ENCODE data around the gene SOBP. TPM values are rescaled to one million over a fixed set of nuclear protein-coding genes. Genes with fewer than 3 reads are reported as not detected.
"Not testable (repeated sequence)": the region's sequence is repeated elsewhere in the genome, so short reads cannot be mapped to it uniquely, and the experiment has no call there.

SOBP gene
- total and polyA plus RNA-seq, 10 donors = 0.87 to 7.8 (median 4.9) TPM

DNA sequence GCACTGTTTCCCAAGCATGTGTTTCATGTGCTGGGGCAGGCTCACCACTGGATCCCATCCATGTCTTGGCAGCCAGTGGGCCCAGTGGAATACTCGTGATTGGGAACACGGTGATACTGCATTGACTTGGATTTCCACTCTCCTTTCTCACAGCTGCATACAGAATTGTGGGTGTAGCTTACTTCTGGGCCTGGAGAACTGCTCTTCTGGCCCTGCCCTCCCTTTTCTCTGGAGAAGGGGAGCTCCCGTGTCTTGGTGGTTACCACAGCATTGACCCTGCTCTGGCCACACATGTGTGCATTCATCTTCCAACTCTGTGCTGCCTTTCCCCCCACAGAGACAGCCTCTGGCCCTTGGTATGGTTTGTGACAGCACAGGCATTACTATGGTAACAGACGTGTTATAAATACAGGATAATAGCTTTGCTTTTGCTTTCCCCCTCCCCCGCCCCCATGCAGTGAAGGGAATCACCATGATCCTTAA lies 21.6 kb downstream of the SOBP start:
- Histone ChIP-seq H3K27ac (no peak overlapping the region), H3K27me3 (replicated peaks in 1 of 7) (no peaks in the 10 kb centered on the region), H3K4me1 (no peaks in the 10 kb centered on the region), H3K4me3 (no peak overlapping the region), H3K36me3 (no peaks in the 10 kb centered on the region), H3K9me3 (peaks cover 0 to 22% (median 16%) of the 10 kb centered on the region in 8 donors)
- intact Hi-C loops (cut with DNase I; ENCODE audit: low total_unique reads) = no loop called here
- 71 to 87% (median 72%) methylated on average over 5 of the region's 5 CpGs for WGBS, 5 donors
- no peak for DNase-seq
- TF ChIP-seq POLR2AphosphoS5 (IDR thresholded peaks at IDR 0.05) (no peak), POLR2A (IDR thresholded peaks at IDR 0.05) (no peak)
- TF ChIP-seq, protein P1, sequence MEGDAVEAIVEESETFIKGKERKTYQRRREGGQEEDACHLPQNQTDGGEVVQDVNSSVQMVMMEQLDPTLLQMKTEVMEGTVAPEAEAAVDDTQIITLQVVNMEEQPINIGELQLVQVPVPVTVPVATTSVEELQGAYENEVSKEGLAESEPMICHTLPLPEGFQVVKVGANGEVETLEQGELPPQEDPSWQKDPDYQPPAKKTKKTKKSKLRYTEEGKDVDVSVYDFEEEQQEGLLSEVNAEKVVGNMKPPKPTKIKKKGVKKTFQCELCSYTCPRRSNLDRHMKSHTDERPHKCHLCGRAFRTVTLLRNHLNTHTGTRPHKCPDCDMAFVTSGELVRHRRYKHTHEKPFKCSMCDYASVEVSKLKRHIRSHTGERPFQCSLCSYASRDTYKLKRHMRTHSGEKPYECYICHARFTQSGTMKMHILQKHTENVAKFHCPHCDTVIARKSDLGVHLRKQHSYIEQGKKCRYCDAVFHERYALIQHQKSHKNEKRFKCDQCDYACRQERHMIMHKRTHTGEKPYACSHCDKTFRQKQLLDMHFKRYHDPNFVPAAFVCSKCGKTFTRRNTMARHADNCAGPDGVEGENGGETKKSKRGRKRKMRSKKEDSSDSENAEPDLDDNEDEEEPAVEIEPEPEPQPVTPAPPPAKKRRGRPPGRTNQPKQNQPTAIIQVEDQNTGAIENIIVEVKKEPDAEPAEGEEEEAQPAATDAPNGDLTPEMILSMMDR (IDR thresholded peaks at IDR 0.05 in 8 of 11, conservative IDR thresholded peaks at IDR 0.05 in 3 of 11) = no peak

DNA sequence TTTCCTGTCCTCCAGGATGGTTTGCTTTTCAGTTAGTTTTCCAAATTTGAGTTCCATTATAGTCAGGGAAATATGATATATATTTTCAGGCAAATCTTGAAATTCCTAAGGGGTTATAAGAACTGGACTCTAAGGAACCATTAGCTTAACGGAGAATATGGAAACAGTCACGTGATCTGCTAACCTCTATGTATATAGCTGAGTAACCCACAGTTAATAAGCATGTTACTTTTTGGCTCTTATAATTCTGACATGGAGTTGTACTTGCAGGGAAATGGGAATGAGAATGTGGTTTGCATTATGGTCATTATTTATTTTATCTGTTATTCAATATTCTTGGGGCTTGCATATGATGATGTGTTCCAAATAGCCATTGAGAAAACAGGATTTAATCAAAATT lies 23.3 kb downstream of the SOBP start:
- H3K27ac ChIP-seq = no peak overlapping the region
- H3K4me3 ChIP-seq = no peak overlapping the region
- no peaks in the 10 kb centered on the region for H3K27me3 ChIP-seq (replicated peaks in 1 of 7)
- H3K36me3 ChIP-seq = no peaks in the 10 kb centered on the region
- peaks cover 0 to 34% (median 27%) of the 10 kb centered on the region in 8 donors for H3K9me3 ChIP-seq
- TF ChIP-seq POLR2A (IDR thresholded peaks at IDR 0.05) = no peak
- TF ChIP-seq POLR2AphosphoS5 (IDR thresholded peaks at IDR 0.05) = no peak
- TF ChIP-seq, protein P1 (IDR thresholded peaks at IDR 0.05 in 8 of 11, conservative IDR thresholded peaks at IDR 0.05 in 3 of 11) = no peak
- DNase-seq = no peak
- 78 to 91% (median 89%) methylated on average over 2 of the region's 2 CpGs for WGBS, 5 donors
- intact Hi-C loops (cut with DNase I; ENCODE audit: low total_unique reads) = no loop called here
- H3K4me1 ChIP-seq = no peaks in the 10 kb centered on the region

DNA sequence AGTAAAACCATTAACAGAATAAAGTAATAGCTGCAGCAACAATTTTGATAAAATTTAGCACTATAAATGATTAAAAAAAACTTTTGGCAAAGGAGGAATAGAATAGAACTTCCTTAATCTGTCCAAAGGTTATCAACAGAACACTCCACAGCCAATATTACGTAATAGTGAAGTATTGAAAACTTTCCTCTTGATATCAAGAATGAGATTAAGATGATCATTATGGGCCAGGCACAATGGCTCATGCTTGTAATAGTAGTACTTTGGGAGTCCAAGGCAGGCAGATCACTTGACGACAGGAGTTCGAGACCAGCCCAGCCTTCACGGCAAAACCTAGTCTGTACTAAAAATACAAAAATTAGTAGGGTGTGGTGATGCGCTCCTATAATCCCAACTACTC lies 26.0 kb downstream of the SOBP start:
- TF ChIP-seq POLR2A (IDR thresholded peaks at IDR 0.05) (no peak), POLR2AphosphoS5 (IDR thresholded peaks at IDR 0.05) (no peak)
- TF ChIP-seq, protein P1 (IDR thresholded peaks at IDR 0.05 in 8 of 11, conservative IDR thresholded peaks at IDR 0.05 in 3 of 11) = no peak
- 93 to 98% (median 97%) methylated on average over 5 of the region's 5 CpGs for whole genome bisulfite sequencing, 5 donors
- no peak overlapping the region for H3K27ac ChIP-seq
- no peak overlapping the region for H3K4me3 ChIP-seq
- no peaks in the 10 kb centered on the region for H3K27me3 ChIP-seq (replicated peaks in 1 of 7)
- H3K36me3 ChIP-seq = no peaks in the 10 kb centered on the region
- peaks cover 0 to 34% (median 27%) of the 10 kb centered on the region in 8 donors for H3K9me3 ChIP-seq
- no peaks in the 10 kb centered on the region for H3K4me1 ChIP-seq
- intact Hi-C loops (cut with DNase I; ENCODE audit: low total_unique reads) = no loop called here
- DNase-seq = no peak

DNA sequence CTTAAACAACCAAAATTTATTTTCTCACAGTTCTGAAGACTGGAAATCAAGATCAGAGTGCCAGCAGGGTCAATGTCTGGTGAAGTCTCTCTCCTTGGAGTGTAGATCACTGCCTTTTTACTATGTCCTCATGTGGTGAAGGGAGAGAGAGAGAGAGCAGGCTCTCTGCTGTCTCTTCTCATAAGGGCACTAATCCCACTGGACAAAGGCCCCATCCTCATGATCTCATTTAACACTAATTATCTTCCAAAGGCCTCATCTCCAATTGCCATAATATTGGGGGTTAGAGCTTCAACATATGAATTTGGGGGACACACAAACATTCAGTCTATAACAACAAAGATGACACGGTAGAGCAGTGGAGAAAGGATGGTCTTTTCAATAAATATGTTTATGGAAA lies 27.4 kb downstream of the SOBP start:
- no peak for DNase-seq
- Histone ChIP-seq H3K9me3 (peaks cover 0 to 34% (median 27%) of the 10 kb centered on the region in 8 donors), H3K4me3 (no peak overlapping the region), H3K4me1 (no peaks in the 10 kb centered on the region), H3K36me3 (no peaks in the 10 kb centered on the region), H3K27me3 (replicated peaks in 1 of 7) (no peaks in the 10 kb centered on the region), H3K27ac (no peak overlapping the region)
- WGBS, 5 donors = 83 to 100% (median 98%) methylated on average over 1 of the region's 1 CpG
- no peak for TF ChIP-seq POLR2A (IDR thresholded peaks at IDR 0.05)
- TF ChIP-seq POLR2AphosphoS5 (IDR thresholded peaks at IDR 0.05) = no peak
- TF ChIP-seq, protein P1 (IDR thresholded peaks at IDR 0.05 in 8 of 11, conservative IDR thresholded peaks at IDR 0.05 in 3 of 11) = no peak
- intact Hi-C loops (cut with DNase I; ENCODE audit: low total_unique reads) = no loop called here

DNA sequence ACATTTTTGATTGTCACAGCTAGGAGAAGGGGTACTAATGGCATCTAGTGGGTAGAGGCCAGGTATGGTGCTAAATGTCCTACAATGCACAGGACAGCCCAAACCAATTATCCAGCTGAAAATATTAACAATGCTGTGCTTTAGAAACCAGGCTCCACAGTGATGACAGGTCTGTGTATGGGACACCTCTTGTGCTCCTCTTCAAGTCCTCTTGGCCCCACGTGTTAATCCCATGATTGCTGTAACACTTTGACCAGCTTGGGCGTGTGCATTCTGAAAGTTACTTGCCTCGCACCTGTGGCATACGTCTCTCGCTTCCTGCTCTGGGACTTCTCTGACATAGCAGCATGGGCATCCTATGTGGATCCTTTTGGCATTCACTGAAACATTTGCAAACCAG lies 29.3 kb downstream of the SOBP start:
- H3K36me3 ChIP-seq; H3K27ac ChIP-seq; H3K4me3 ChIP-seq; DNase-seq; intact Hi-C loops (cut with DNase I; ENCODE audit: low total_unique reads); H3K27me3 ChIP-seq (replicated peaks in 1 of 7); H3K4me1 ChIP-seq: not testable (repeated sequence)
- H3K9me3 ChIP-seq = peaks cover 0 to 34% (median 27%) of the 10 kb centered on the region in 8 donors
- 87 to 96% (median 90%) methylated on average over 5 of the region's 5 CpGs for WGBS, 5 donors

DNA sequence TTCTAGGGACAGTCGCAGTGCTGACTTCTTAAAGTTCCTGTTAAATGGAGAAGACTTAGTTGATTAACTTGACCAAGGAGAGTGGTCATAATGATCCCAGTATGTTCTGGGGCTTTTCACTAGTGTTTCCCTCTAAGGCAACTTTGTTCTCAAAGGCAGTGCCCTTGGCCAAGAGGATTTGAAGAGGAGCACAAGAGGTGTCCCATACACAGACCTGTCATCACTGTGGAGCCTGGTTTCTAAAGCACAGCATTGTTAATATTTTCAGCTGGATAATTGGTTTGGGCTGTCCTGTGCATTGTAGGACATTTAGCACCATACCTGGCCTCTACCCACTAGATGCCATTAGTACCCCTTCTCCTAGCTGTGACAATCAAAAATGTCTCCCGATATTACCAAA lies 30.8 kb downstream of the SOBP start:
- 0 to 57% (median 0%) methylated on average over 1 of the region's 2 CpGs for WGBS, 5 donors
- H3K27ac ChIP-seq; DNase-seq; H3K4me1 ChIP-seq; H3K36me3 ChIP-seq; H3K4me3 ChIP-seq; intact Hi-C loops (cut with DNase I; ENCODE audit: low total_unique reads); H3K27me3 ChIP-seq (replicated peaks in 1 of 7): not testable (repeated sequence)
- H3K9me3 ChIP-seq = peaks cover 0 to 21% (median 19%) of the 10 kb centered on the region in 8 donors
